ENCODE data around the gene DUOXA1.
"Not testable (repeated sequence)": the region's sequence is repeated elsewhere in the genome, so short reads cannot be mapped to it uniquely, and the experiment has no call there.

DUOXA1 gene

DNA sequence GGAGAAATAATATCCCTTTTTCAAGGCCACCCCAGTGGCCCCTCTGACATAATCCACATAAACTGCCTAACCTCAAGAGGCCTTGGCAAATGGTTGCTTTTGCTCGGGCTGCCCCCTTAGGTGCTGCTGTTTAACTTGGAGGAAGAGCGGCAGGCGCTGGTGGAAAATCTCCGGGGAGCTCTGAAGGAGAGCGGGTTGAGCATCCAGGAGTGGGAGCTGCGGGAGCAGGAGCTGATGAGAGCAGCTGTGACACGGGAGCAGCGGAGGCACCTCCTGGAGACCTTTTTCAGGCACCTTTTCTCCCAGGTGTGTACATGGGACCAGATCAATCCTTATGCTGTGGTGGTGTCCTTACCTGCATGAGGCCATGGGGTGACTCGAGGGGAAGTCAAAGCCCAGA is 15.1 kb upstream of the DUOXA1 start:
- Mint-ChIP-seq H3K27ac (no peak overlapping the region), H3K36me3 (no peaks in the 10 kb centered on the region), H3K27me3 (peaks cover 16% of the 10 kb centered on the region), H3K4me1 (no peaks in the 10 kb centered on the region), H3K4me3 (no peak overlapping the region), H3K9me3 (no peaks in the 10 kb centered on the region)
- CTCF ChIA-PET = interaction anchor here (0.8 to 1.0 kb wide), 2 partner anchors 18 to 116 kb away, joined by 3 to 4 read pairs; no protein-coding TSS in a partner anchor
- no peak for DNase-seq

DNA sequence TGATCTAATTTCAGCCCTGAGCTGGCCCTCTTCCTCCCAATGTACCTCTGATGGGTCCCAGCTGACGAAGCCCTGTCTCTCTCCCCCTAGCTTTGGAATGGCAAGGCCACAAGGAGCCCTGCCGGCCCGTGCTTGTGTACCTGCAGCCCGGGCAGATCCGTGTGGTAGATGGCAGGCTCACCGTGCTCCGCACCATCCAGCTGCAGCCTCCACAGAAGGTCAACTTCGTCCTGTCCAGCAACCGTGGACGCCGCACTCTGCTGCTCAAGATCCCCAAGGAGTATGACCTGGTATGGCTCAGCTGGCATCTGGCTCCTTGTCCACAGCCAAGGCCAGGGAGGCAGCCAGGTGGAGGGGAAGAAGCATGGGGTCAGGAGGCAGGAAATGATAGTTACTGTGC is 14.3 kb upstream of the DUOXA1 start:
- no peak for DNase-seq
- no peaks in the 10 kb centered on the region for H3K4me1 Mint-ChIP-seq
- no peaks in the 10 kb centered on the region for H3K9me3 Mint-ChIP-seq
- H3K4me3 Mint-ChIP-seq = no peak overlapping the region
- no peak overlapping the region for H3K27ac Mint-ChIP-seq
- CTCF ChIA-PET = interaction anchor here (0.5 kb wide), 1 partner anchor 25 kb away, joined by 3 read pairs; no protein-coding TSS in a partner anchor
- no peaks in the 10 kb centered on the region for H3K36me3 Mint-ChIP-seq
- H3K27me3 Mint-ChIP-seq = peaks cover 16% of the 10 kb centered on the region

DNA sequence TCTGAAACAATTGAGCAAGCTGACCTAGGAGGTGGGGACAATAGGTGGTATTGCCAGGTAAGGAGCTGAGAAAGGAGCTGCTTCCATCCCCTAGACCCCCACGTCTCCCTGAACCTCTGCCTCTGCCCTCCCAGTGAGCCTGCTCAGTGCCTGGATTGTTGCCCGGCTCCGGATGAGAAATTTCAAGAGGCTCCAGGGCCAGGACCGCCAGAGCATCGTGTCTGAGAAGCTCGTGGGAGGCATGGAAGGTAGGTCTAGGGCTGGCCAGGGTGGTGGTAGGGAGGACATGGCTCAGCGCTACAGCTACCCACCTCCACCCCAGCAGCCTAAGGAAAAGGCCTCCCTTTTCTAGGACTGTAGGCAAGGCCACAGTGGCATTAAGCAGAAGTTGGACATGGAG is 13.4 kb upstream of the DUOXA1 start:
- Mint-ChIP-seq H3K27me3 (peaks cover 19% of the 10 kb centered on the region), H3K27ac (no peak overlapping the region), H3K36me3 (no peaks in the 10 kb centered on the region), H3K4me1 (no peaks in the 10 kb centered on the region), H3K4me3 (no peak overlapping the region), H3K9me3 (no peaks in the 10 kb centered on the region)
- CTCF ChIA-PET = no interaction called here
- DNase-seq = no peak

DNA sequence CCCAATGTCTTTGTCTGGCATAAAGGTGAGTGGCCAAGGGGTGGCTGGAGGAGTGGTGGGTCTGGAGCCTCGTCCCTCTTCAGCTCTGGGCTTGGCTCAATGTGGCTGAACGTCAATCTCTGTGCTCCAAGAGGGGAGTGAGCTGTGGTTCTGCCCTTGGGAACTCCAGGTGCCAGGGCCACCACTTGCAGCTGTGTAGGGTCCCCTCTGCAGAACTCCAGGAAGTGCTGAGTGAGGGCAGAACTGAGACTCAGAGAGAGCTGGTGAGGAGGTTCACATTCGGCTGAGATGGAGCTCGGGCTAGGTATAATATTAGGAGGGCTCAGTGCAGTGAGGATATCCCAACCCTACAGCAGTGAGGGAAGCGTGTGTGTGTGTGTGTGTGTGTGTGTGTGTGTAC is 11.7 kb upstream of the DUOXA1 start:
- H3K27me3 Mint-ChIP-seq = peaks cover 29% of the 10 kb centered on the region
- H3K4me1 Mint-ChIP-seq = peaks cover under 1% of the 10 kb centered on the region
- no peaks in the 10 kb centered on the region for H3K9me3 Mint-ChIP-seq
- H3K27ac Mint-ChIP-seq = no peak overlapping the region
- CTCF ChIA-PET = interaction anchor here (0.7 kb wide), 1 partner anchor 23 kb away, joined by 3 read pairs; no protein-coding TSS in a partner anchor
- H3K4me3 Mint-ChIP-seq = no peak overlapping the region
- no peak for DNase-seq
- no peaks in the 10 kb centered on the region for H3K36me3 Mint-ChIP-seq

DNA sequence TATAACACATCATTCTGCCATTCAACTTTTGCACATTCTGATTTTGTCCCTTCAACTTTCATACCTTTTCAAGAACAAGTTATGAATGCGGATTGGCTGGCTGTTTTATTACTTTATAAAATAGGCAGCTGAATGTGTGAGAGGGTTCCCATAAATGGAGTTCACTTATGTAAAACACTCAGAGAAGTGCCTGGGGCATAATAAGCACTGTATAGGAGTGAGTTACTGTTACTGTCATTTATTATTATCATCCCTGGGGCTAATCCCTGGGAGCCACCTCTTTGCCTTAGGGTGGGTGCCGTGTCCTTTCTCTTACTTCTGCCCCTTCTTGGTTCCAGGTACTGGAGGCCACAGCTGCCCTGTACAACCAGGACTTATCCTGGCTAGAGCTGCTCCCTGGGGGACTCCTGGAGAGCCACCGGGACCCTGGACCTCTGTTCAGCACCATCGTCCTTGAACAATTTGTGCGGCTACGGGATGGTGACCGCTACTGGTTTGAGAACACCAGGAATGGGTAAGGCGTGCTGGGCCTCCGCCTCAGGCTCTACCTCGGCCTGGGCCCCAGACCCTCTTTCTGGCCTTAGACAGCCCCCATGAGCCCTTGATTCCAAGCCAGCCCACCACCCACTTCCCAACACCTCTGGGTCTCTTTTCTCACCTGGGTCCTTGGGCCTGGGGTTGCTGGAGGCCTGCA is 11.0 kb upstream of the DUOXA1 start:
- H3K9me3 Mint-ChIP-seq = no peaks in the 10 kb centered on the region

DNA sequence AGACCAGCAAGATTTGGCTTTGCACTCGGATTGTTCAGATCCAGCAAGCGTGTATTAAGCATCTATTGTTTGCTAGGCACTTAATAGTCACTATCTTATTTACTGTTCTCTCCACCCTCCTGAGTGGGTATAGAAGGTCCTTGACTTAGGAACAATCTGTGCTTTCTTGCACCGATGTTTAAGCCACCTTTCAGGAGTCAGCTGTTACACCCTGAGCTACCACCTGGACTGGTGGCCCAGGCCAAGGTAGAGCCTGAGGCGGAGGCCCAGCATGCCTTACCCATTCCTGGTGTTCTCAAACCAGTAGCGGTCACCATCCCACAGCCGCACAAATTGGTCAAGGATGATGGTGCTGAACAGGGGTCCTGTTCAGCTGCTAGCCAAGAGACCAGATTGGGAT is 10.1 kb upstream of the DUOXA1 start:
- DNase-seq = no peak
- no peak overlapping the region for H3K4me3 Mint-ChIP-seq
- peaks cover 7% of the 10 kb centered on the region for H3K4me1 Mint-ChIP-seq
- H3K27ac Mint-ChIP-seq = no peak overlapping the region
- H3K27me3 Mint-ChIP-seq = peaks cover 42% of the 10 kb centered on the region
- no peaks in the 10 kb centered on the region for H3K9me3 Mint-ChIP-seq
- no peaks in the 10 kb centered on the region for H3K36me3 Mint-ChIP-seq
- CTCF ChIA-PET = interaction anchor here (0.8 kb wide), 1 partner anchor 15 kb away, joined by 3 read pairs; no protein-coding TSS in a partner anchor

More for the DNA sequence above, 11.0 kb upstream of the DUOXA1 start:
- no peak overlapping the region for H3K4me3 Mint-ChIP-seq
- CTCF ChIA-PET = interaction anchor here (0.8 kb wide), 1 partner anchor 16 kb away, joined by 3 read pairs; no protein-coding TSS in a partner anchor
- H3K4me1 Mint-ChIP-seq = peaks cover 4% of the 10 kb centered on the region
- H3K27me3 Mint-ChIP-seq = peaks cover 35% of the 10 kb centered on the region
- H3K36me3 Mint-ChIP-seq = no peaks in the 10 kb centered on the region
- no peak overlapping the region for H3K27ac Mint-ChIP-seq
- DNase-seq = no peak

DNA sequence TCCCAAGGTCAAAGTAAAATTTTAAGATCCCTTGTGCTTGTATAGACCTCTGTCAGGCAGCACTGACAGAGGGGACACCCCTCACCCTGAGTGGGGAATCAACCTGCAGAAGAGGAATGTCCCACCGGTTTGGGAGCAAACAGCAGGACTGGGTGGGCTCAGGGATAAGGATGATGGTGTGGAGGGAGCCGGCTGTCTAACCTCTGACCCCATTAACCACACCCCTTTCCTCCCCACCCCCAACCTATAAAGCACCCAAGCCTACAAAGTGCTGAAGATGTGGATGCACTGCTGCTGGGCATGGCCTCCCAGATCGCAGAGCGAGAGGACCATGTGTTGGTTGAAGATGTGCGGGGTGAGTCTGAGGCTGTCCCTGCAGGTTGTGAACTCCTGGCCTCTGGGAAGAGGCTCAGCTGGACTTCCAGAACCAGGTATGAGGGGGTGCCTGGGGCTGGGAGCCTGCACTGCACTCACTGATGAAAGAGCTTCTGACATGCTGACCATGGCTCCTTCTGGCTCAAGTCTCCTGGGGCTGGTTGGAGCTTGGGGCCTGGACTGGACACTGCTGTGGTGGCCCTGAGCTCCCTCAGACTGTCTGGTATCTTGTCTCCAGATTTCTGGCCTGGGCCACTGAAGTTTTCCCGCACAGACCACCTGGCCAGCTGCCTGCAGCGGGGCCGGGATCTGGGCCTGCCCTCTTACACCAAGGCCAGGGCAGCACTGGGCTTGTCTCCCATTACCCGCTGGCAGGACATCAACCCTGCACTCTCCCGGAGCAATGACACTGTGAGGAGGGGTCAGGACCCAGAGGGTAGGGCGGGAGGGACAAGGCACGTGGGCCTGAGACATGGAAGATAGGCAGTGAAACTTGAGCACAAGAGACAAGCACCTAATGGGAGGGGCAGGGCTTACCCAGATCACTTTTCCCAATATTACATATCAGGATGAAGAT is 9.4 kb upstream of the DUOXA1 start:
- H3K9me3 Mint-ChIP-seq = no peaks in the 10 kb centered on the region
- DNase-seq = no peak
- H3K4me3 Mint-ChIP-seq = no peak overlapping the region
- H3K27ac Mint-ChIP-seq = no peak overlapping the region
- CTCF ChIA-PET = no interaction called here
- no peaks in the 10 kb centered on the region for H3K36me3 Mint-ChIP-seq
- H3K27me3 Mint-ChIP-seq = peaks cover 42% of the 10 kb centered on the region
- peaks cover 9% of the 10 kb centered on the region for H3K4me1 Mint-ChIP-seq

DNA sequence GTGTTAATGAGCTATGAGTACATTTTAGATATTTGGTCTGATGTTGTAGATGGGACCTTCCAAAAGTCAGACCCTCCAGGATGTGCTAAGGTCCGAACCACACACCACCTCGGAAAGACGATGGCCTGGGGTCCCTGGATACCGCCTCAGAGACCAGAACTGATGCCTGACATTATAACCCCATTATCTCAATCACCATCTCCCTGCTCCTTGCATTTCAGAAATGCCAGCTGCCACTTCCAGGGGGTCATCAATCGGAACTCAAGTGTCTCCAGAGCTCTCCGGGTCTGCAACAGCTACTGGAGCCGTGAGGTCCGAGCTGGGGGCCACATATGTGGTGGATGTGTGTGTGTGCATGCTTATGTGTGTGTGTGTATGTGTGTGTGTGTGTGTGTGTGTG is 8.0 kb upstream of the DUOXA1 start:
- H3K27ac Mint-ChIP-seq = no peak overlapping the region
- CTCF ChIA-PET = interaction anchor here (1.0 to 1.1 kb wide), 2 partner anchors 19 to 320 kb away, joined by 3 read pairs; no protein-coding TSS in a partner anchor
- no peak for DNase-seq
- H3K36me3 Mint-ChIP-seq = no peaks in the 10 kb centered on the region
- H3K27me3 Mint-ChIP-seq = peaks cover 55% of the 10 kb centered on the region
- peaks cover 9% of the 10 kb centered on the region for H3K4me1 Mint-ChIP-seq
- no peak overlapping the region for H3K4me3 Mint-ChIP-seq
- no peaks in the 10 kb centered on the region for H3K9me3 Mint-ChIP-seq

DNA sequence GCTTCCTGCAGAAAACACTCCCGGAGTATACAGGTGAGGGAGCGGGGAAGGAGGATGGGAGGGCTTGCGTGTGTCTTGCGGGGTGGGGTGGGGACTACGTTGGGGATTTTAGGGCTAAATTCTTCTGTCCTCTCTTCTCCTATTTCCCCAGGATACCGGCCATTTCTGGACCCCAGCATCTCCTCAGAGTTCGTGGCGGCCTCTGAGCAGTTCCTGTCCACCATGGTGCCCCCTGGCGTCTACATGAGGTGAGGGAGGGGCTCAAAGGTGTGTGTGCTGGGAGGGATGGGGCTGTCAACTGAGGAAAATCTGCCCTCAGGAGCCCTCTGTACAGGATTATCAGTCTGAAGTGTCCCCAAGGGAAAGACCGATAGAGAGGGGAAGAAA is 6.7 kb upstream of the DUOXA1 start:
- Mint-ChIP-seq H3K27me3 (peaks cover 66% of the 10 kb centered on the region), H3K36me3 (no peaks in the 10 kb centered on the region), H3K4me3 (no peak overlapping the region), H3K9me3 (no peaks in the 10 kb centered on the region), H3K4me1 (peaks cover 9% of the 10 kb centered on the region), H3K27ac (no peak overlapping the region)
- CTCF ChIA-PET = interaction anchor here (1.0 kb wide), 1 partner anchor 321 kb away, joined by 3 read pairs; no protein-coding TSS in a partner anchor
- no peak for DNase-seq

DNA sequence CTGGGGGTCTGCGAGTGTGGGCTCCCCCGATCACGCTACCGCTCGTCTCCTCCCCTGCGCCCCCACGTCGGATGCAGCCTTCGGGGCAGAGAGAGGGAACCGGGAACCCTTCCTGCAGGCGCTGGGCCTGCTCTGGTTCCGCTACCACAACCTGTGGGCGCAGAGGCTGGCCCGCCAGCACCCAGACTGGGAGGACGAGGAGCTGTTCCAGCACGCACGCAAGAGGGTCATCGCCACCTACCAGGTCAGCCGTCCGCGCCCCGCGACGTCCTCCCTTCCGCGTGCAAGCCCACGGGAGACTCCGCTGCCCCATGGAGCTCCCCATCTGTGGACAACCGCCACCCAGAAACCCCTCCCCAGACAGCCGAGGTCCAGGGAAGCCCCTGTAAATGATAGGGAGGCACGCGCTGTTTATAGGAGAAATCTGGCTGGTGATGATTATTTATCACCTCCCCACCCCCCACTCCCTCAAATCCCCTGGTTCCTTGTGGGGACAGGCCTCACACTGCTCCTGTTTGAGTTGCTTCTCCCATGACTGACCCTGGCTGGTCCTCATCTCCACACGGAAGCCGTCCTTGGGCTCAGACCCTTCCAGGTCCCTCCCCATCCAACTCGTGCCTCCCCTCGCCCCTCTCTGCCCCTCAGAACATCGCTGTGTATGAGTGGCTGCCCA is 6.2 kb upstream of the DUOXA1 start:
- H3K36me3 Mint-ChIP-seq, H3K4me1 Mint-ChIP-seq, H3K9me3 Mint-ChIP-seq, H3K27ac Mint-ChIP-seq, H3K4me3 Mint-ChIP-seq, DNase-seq: not testable (repeated sequence)
- CTCF ChIA-PET = interaction anchor here (0.7 to 1.9 kb wide), 3 partner anchors 15 to 23 kb away, joined by 3 to 8 read pairs (median 5); no protein-coding TSS in a partner anchor
- H3K27me3 Mint-ChIP-seq = peaks cover 66% of the 10 kb centered on the region

DNA sequence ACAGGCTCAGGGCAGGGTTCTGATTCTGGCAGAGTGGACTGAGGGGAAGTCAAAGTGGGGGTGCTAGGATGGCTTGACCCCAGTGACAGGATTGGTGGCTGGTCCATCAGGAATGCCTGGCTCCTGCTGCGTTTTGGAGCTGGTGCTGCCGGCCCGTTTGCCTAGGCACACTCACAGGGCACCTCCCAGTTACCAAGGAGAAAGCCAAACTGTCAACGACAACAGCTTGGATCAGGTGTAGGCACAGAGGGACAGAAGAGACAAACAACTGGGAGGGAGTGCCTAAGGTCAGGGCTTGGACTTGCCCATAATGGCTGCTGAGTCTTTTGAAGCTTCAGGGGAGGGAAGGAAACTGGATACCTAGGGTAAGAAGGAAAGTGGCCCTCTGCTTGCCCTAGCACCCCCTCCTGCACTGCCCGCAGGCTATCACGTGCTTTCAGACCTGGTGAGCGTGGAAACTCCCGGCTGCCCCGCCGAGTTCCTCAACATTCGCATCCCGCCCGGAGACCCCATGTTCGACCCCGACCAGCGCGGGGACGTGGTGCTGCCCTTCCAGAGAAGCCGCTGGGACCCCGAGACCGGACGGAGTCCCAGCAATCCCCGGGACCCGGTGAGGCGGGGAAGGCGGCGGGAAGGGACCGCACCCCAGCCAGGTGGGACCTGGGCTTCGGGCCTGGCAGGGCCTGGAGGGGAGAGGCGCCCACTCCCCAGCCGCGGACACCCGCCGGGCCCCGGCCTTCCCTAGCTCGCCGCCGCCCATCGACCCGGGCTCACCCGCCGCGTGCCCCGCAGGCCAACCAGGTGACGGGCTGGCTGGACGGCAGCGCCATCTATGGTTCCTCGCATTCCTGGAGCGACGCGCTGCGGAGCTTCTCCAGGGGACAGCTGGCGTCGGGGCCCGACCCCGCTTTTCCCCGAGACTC is 5.3 kb upstream of the DUOXA1 start:
- Mint-ChIP-seq H3K36me3 (no peaks in the 10 kb centered on the region), H3K9me3 (no peaks in the 10 kb centered on the region), H3K27me3 (peaks cover 75% of the 10 kb centered on the region), H3K4me1 (peaks cover 11% of the 10 kb centered on the region), H3K4me3 (peak overlapping the region; percentile 23), H3K27ac (peak overlapping the region; percentile 3)
- DNase-seq = peak; percentile 42
- CTCF ChIA-PET = interaction anchor here (0.7 to 1.9 kb wide), 3 partner anchors 14 to 24 kb away, joined by 3 to 8 read pairs (median 5); no protein-coding TSS in a partner anchor

DNA sequence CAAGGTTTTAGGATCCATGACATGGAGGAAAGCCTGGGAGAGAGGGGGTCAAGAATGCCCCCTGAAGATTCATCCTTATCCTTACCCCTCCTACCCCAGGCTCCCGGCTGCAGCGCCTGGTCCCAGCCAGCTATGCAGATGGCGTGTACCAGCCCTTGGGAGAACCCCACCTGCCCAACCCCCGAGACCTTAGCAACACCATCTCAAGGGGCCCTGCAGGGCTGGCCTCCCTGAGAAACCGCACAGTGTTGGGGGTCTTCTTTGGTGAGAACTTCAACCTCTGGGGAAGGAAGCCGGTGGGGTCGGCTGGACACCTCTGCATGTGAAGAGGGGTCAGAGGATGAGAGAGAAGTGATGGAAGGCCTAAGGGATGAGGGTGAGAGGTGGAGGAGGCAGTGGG is 4.4 kb upstream of the DUOXA1 start:
- Mint-ChIP-seq H3K9me3 (no peaks in the 10 kb centered on the region), H3K27me3 (peaks cover 84% of the 10 kb centered on the region), H3K36me3 (no peaks in the 10 kb centered on the region), H3K27ac (no peak overlapping the region), H3K4me1 (peaks cover 11% of the 10 kb centered on the region), H3K4me3 (no peak overlapping the region)
- no peak for DNase-seq
- CTCF ChIA-PET = interaction anchor here (1.9 kb wide), 1 partner anchor 16 kb away, joined by 8 read pairs; no protein-coding TSS in a partner anchor

DNA sequence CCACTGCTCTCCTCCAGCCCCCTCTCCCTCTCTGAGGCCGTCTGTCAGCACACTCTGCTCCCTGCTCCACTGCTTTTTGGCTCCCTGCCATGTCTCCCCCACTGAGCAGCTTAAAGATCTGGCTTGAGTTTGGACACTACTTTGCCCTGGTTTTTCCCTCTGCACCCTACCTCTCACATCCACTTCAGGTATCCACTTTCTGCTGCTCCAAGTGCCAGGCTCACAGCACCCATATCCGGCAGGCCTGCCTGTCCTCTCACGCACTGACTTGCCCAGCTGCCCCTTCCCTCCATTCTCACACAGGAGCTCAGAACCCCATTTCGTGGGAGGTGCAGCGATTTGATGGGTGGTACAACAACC is 3.9 kb upstream of the DUOXA1 start:
- CTCF ChIA-PET = interaction anchor here (1.0 to 2.2 kb wide), 2 partner anchors 11 to 15 kb away, joined by 3 to 15 read pairs; no protein-coding TSS in a partner anchor
- no peaks in the 10 kb centered on the region for H3K36me3 Mint-ChIP-seq
- no peak for DNase-seq
- peaks cover 11% of the 10 kb centered on the region for H3K4me1 Mint-ChIP-seq
- no peaks in the 10 kb centered on the region for H3K9me3 Mint-ChIP-seq
- no peak overlapping the region for H3K4me3 Mint-ChIP-seq
- H3K27ac Mint-ChIP-seq = no peak overlapping the region
- H3K27me3 Mint-ChIP-seq = peaks cover 89% of the 10 kb centered on the region

Measured in activated naive CD4-positive, alpha-beta T cell treated with anti-CD3 and anti-CD28 coated beads, Interleukin-2, amount 10 ng/mL, durations not matched to agents 7 days and 5 days (primary cell).